ENCODE data around the gene KLF2.

The KLF2 gene

GRCh38 chr19:16365300-16365996 is 40.8 kb downstream of the KLF2 start:
- DNase-seq (ENCODE audit: low spot score) = no peak

GRCh38 chr19:16366056-16366432 is 41.4 kb downstream of the KLF2 start:
- no peak for DNase-seq (ENCODE audit: low spot score)

DNA sequence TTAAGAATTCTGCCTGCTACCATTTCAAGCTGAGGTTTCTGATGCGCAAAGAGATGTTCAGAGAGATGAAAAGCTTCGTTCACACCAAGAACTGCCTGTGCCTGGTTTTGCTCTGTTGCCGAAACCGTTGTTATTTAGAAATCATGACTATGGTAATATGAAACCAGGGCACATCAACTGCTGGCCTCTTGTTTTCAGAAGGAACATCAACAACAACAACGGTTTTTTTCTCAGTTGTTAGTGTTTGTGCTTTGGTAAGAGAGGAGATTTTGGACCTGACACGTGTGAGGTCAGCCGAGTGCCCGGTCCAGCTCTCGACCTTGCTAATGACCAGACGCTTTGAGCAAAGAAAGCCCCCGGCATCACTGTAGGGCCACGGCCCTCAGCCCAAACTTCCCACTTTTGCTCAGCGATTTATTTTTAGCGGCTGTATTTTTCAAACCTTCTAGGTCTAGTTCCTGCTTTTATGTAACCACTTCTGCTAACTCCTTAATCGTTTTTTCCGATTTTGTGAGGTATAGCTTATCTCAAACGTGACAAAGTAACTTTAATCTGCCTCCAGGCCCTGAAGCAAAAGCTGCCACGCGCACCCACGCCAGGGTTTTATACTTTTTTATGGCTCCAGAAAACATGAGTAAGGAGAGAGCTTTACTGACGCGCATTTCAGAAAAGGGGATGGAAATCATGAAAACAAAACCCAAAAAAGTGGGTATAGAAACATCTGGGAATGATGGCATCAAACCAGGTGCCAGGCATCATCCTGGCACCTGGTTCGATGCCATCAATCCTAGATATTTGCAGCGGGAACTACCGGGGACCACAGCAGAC is 42.0 kb downstream of the KLF2 start:
- DNase-seq (ENCODE audit: low spot score) = no peak

GRCh38 chr19:16367261-16367683 is 42.6 kb downstream of the KLF2 start:
- no peak for DNase-seq (ENCODE audit: low spot score)

DNA sequence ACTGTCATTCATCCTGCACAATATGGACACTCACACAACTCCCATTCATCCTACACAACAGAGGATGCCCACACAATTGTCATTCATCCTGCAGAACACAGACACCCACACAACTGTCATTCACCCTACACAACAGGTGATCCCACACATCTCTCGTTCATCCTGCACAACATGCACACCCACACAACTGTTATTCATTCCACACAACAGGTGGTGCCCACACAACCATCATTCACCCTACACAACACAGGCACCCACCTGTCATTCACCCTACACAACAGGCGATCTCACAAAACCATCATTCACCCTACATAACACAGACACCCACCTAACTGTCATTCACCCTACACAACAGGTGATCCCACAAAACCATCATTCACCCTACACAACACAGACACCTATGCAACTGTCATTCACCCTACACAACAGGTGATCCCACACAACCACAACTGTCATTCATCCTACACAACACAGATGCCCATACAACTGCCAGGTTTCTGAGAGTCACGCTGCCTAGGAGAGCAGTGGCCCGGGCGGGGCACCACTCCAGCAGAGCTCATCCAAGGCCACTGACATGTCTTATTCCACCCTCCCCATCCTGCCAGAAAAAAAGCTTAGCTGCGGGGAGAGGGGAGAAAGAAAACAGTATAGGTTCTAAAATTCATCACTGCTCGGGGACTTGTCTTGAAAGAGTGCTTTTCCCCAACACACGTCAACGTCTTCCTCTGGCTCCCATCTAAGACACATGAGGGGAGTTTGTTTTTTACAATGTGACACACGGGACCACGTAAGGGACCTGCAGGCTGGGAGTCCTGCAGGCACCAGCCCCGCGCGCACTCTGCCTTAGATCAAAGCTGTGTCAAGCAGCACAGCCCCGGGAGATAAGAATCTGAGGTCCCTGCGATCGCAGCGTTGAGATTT is 44.0 kb downstream of the KLF2 start:
- DNase-seq (ENCODE audit: low spot score) = no peak

GRCh38 chr19:16369306-16369663 is 44.7 kb downstream of the KLF2 start:
- no peak for DNase-seq (ENCODE audit: low spot score)

GRCh38 chr19:16369664-16370576 is 45.3 kb downstream of the KLF2 start:
- no peak for DNase-seq (ENCODE audit: low spot score)

DNA sequence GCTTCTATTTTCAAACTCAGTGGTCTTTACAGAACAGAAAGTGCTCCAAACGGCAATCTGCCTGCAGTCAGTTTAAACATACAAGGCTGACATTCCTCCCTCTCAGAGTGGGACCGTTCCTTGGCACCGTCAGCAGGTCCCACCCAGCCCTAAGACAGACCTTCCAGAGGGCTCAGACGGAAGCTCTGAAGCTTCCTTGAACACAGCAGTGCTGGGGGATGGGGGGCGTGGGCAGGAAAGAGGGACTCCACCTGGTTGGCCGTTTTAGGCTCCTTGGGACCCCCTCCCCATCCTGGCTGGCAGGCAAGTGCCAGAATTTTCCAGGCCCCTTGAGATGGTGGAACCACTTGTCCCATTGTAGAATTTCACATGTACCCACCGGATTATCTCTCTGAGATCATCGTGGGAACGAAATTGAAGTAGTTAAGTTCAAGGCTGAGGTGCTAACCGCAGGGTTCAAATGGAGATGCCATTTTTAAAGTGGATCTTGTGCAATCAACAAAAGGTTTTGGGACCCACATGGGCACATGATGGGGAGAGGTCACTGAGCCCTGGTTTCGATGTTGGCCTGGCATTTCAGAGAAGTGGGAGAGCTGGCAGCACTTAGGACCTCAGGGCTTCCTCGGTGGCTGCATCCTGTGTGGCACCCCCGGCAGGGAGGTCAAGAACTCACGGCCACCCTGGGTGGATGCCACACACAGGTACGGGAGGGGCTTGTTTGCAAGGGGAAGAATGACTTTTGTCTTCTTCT is 46.2 kb downstream of the KLF2 start:
- no peak for DNase-seq (ENCODE audit: low spot score)

DNA sequence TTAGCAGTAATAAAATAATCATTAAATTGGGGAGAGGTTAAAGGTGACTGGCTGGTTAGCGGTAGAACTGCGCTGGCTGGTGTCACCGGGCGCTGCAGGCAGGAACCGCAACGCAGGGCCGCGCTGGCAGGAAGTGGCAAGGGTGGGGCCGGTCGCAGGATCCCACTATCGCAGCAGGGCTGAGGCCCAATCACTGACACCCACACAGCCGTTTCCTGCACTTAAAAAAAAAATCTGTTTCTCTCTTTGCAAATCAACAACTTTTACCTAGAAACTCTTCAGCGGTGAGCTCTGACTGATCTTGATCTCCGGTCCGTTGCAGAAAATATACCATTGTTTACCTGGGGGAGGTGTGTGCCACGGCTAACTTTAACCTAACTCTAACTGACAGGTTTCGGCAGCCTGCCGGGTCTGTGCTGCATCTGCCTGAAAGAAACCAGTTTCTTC is 46.9 kb downstream of the KLF2 start:
- no peak for DNase-seq (ENCODE audit: low spot score)

GRCh38 chr19:16372065-16372915 is 47.7 kb downstream of the KLF2 start:
- DNase-seq (ENCODE audit: low spot score) = no peak

DNA sequence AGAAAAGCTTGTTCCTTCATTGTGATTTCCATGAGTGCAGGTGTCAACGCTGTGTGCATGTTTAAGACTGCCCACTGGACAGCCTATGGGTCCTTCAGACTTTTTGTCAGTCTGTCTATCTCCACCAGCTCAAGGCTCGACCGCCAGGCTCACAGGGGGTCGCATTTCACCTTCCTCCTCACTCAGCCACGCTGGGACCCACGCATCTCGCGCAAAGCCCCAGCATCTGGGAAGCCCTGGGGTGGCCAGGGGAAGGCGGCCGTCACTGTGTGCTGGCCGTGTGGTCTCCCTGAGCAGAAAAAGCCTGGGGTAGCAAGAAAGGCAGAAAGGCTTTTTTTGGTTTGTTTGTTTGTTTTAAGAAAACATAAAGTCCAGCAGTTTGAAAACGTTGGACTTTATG is 48.5 kb downstream of the KLF2 start:
- DNase-seq (ENCODE audit: low spot score) = no peak

DNA sequence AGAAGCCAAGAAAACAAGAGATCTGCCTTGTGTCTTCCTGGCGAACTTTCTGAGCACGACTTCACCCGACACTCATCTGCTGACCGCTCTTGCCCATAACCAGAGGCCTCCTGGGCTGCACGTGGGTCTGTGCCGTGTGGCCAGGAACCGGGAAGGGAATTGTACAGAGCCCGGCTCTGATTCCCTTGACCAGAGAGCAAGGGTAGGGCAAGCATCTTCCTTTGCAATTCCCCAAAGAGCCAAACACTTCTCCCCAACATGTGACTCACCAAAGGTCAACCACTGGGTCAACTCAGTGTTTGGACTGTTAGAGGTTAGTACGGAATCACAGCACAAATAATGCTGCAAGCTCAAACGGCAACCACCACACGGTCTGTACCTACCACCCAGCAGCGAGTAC is 48.9 kb downstream of the KLF2 start:
- DNase-seq (ENCODE audit: low spot score) = no peak

DNA sequence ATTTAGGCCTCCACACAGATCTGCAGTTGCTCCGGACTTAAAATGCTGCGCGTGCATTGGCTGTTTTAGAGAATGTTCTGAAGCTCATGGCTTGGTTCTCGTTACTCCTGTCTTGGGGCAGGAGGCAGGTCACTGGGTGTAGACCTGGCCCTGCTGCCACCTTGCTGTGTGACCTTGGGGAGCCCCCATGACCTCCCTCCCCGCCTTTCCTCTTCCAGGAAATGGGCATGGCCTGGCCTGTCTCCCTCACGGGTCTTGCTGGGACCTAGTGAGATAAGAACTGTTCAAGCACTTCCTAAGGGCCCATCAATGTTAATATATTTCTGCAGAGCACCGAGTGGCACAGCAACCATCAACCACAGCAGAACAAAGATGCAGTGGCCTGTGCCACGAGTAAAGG is 49.4 kb downstream of the KLF2 start:
- no peak for DNase-seq (ENCODE audit: low spot score)

DNA sequence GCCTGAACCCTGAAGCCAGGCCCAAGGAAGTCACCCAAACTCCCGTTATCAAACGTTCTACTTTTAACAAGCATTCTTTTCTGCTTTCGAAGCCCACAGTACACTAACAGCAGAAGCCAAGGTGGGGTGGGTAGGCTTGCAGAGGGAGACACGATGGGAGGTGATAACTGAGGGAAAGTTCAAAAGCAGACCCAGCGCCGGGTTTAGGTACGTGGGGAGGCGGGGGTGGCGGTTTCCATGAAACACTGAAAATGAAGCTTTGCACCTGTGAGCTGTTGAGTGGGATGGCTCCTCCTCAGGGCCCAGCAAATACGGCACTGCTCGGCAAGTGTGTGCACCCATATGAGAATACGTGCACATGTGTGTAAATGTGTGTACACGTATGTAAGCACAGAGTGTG is 49.8 kb downstream of the KLF2 start:
- DNase-seq (ENCODE audit: low spot score) = no peak

DNA sequence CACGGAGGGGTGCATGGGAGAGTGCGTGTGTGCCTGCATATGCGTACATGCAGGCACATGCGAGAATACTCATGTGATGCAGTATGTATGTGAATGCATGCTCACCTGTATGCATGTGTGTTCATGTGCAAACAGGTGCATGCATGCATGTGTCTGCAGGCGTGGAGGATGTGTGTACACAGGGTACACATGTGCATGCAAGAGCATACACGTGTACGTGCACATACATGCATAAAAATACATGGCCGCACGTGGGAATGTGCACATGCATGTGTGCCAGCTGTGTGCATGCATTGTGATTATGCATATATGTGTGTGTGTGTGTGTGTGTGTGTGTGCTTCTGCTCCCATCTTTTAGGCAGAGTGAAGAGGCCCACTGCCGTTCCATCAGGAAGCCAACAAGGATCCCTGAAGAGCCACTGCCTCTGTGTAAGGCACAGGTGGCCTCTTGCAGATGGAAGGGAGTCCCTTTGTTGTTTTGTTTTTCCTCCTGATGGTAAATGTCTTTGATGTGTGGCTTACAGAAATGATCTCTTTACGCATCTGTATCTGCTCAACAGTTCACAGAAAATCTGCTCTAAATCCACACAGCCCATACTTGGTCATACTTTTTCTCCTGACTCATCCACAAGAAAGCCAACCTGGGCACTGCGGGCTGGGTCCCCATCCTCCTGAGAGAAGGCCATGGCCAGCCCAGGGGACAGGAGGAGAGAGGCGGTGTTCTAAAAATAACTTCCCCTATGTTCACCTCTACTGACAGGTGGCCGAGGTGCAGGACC is 50.7 kb downstream of the KLF2 start:
- DNase-seq (ENCODE audit: low spot score) = no peak

GRCh38 chr19:16375936-16376185 is 51.2 kb downstream of the KLF2 start:
- no peak for DNase-seq (ENCODE audit: low spot score)

GRCh38 chr19:16376241-16376640 is 51.6 kb downstream of the KLF2 start:
- no peak for DNase-seq (ENCODE audit: low spot score)

- DNase-seq (ENCODE audit: low spot score) = no peak
These were observed 52.0 kb downstream of the KLF2 start for GRCh38 chr19:16376649-16377048.

DNA sequence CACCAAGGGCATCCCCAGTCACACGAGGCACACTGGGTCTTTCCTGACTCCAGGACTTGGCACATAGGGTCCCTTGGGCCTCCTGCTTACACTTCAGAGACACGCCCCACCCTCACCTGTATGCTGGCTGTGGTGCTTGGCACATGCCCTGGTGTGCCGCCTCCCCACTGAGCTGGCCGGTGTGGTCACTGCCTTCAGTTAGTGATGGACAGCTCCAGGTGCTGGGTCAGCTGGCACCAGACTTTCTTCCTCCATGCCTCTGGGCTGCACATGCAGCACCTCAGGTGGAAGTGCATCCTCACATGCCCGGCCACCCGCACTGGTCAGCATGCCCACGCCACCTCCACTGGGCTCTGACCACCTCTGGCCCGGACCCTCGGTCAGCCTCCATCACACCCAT is 52.9 kb downstream of the KLF2 start:
- no peak for DNase-seq (ENCODE audit: low spot score)

Data from AG08395 (cell line).